ENCODE data around the gene CD40. TPM values are rescaled to one million over a fixed set of nuclear protein-coding genes. Genes with fewer than 3 reads are reported as not detected.
"Not testable (repeated sequence)": the region's sequence is repeated elsewhere in the genome, so short reads cannot be mapped to it uniquely, and the experiment has no call there.

Gene CD40
- total RNA-seq, 2 experiments from 2014 or later: 1.3 to 2.2 TPM

GRCh38 chr20:46085179-46085851 is 32.8 kb upstream of the CD40 start:
- Mint-ChIP-seq H3K27ac (no peak overlapping the region), H3K4me1 (peaks cover 35% of the 10 kb centered on the region), H3K27me3 (no peaks in the 10 kb centered on the region), H3K36me3 (peaks cover 4% of the 10 kb centered on the region), H3K4me3 (no peak overlapping the region), H3K9me3 (ENCODE audit: low read depth) (no peaks in the 10 kb centered on the region)
- no peak for ATAC-seq
- DNase-seq: no peak
- CTCF ChIA-PET: interaction anchor here (0.8 to 1.1 kb wide), 3 partner anchors 19 to 72 kb away, joined by 3 to 5 read pairs (median 5); no protein-coding TSS in a partner anchor

GRCh38 chr20:46087161-46087560 is 31.0 kb upstream of the CD40 start:
- no peak for ATAC-seq
- H3K27ac Mint-ChIP-seq: no peak overlapping the region
- H3K9me3 Mint-ChIP-seq (ENCODE audit: low read depth): no peaks in the 10 kb centered on the region
- H3K4me1 Mint-ChIP-seq: peaks cover 40% of the 10 kb centered on the region
- DNase-seq: no peak
- peak overlapping the region; percentile 26 for H3K4me3 Mint-ChIP-seq
- no peaks in the 10 kb centered on the region for H3K27me3 Mint-ChIP-seq
- H3K36me3 Mint-ChIP-seq: peaks cover 4% of the 10 kb centered on the region
- CTCF ChIA-PET: interaction anchor here (1.1 to 2.5 kb wide), 6 partner anchors 54 to 117 kb away, joined by 3 to 10 read pairs (median 7); partner anchors contain the start of gene MMP9

- no peak for ATAC-seq
- peaks cover 46% of the 10 kb centered on the region for H3K4me1 Mint-ChIP-seq
- peak overlapping the region; percentile 79 for H3K4me3 Mint-ChIP-seq
- peaks cover 4% of the 10 kb centered on the region for H3K36me3 Mint-ChIP-seq
- no peak for DNase-seq
- peak overlapping the region; percentile 84 for H3K27ac Mint-ChIP-seq
- H3K27me3 Mint-ChIP-seq: no peaks in the 10 kb centered on the region
- CTCF ChIA-PET: interaction anchor here (1.0 to 2.5 kb wide), 14 partner anchors 8 to 289 kb away, joined by 3 to 10 read pairs (median 6); partner anchors contain the start of gene MMP9
- no peaks in the 10 kb centered on the region for H3K9me3 Mint-ChIP-seq (ENCODE audit: low read depth)
Measured at GRCh38 chr20:46088409-46089166, 29.5 kb upstream of the CD40 start.

GRCh38 chr20:46089167-46089416 is 29.0 kb upstream of the CD40 start:
- peak; percentile 72 for DNase-seq
- H3K27ac Mint-ChIP-seq: peak overlapping the region; percentile 84
- CTCF ChIA-PET: interaction anchor here (1.0 to 2.5 kb wide), 11 partner anchors 9 to 290 kb away, joined by 3 to 10 read pairs (median 6); partner anchors contain the start of gene MMP9
- ATAC-seq: peak; percentile 33
- H3K4me1 Mint-ChIP-seq: peaks cover 47% of the 10 kb centered on the region
- no peaks in the 10 kb centered on the region for H3K9me3 Mint-ChIP-seq (ENCODE audit: low read depth)
- no peaks in the 10 kb centered on the region for H3K27me3 Mint-ChIP-seq
- H3K36me3 Mint-ChIP-seq: peaks cover 4% of the 10 kb centered on the region
- H3K4me3 Mint-ChIP-seq: peak overlapping the region; percentile 79

GRCh38 chr20:46089417-46090388 is 28.4 kb upstream of the CD40 start, which contains the start of gene NCOA5:
TSS of gene NCOA5 (minus strand) at chr20:46089962. CDS start at chr20:46079424, 10,538 bp downstream.
- Mint-ChIP-seq H3K4me1 (peaks cover 47% of the 10 kb centered on the region), H3K27ac (peak within 1 kb of the TSS; percentile 84), H3K27me3 (no peaks in the 10 kb centered on the region), H3K4me3 (peak within 1 kb of the TSS; percentile 79), H3K36me3 (peaks cover 4% of the 10 kb centered on the region), H3K9me3 (ENCODE audit: low read depth) (no peaks in the 10 kb centered on the region)
- CTCF ChIA-PET: interaction anchor here (1.0 to 2.5 kb wide), 8 partner anchors 29 to 291 kb away, joined by 3 to 10 read pairs (median 6); no protein-coding TSS in a partner anchor
- peak; percentile 93 for ATAC-seq
- peak; percentile 97 for DNase-seq

GRCh38 chr20:46091622-46092535 is 26.2 kb upstream of the CD40 start:
- ATAC-seq; H3K27me3 Mint-ChIP-seq; H3K9me3 Mint-ChIP-seq (ENCODE audit: low read depth); H3K36me3 Mint-ChIP-seq; H3K4me3 Mint-ChIP-seq; H3K27ac Mint-ChIP-seq; DNase-seq: not testable (repeated sequence)
- H3K4me1 Mint-ChIP-seq: peaks cover 32% of the 10 kb centered on the region
- CTCF ChIA-PET: interaction anchor here (1.0 to 1.8 kb wide), 3 partner anchors 33 to 70 kb away, joined by 3 to 4 read pairs (median 3); no protein-coding TSS in a partner anchor

GRCh38 chr20:46093531-46093930 is 24.6 kb upstream of the CD40 start:
- Mint-ChIP-seq H3K36me3 (no peaks in the 10 kb centered on the region), H3K27me3 (peaks cover 15% of the 10 kb centered on the region), H3K4me3 (no peak overlapping the region), H3K27ac (no peak overlapping the region), H3K9me3 (ENCODE audit: low read depth) (no peaks in the 10 kb centered on the region), H3K4me1 (peaks cover 16% of the 10 kb centered on the region)
- CTCF ChIA-PET: interaction anchor here (1.8 kb wide), 1 partner anchor 71 kb away, joined by 4 read pairs; no protein-coding TSS in a partner anchor
- ATAC-seq: no peak
- no peak for DNase-seq

- Mint-ChIP-seq H3K27me3 (peaks cover 62% of the 10 kb centered on the region), H3K4me1 (no peaks in the 10 kb centered on the region), H3K27ac (no peak overlapping the region), H3K9me3 (ENCODE audit: low read depth) (no peaks in the 10 kb centered on the region), H3K36me3 (no peaks in the 10 kb centered on the region), H3K4me3 (no peak overlapping the region)
- no peak for ATAC-seq
- no peak for DNase-seq
- CTCF ChIA-PET: no interaction called here
Measured at GRCh38 chr20:46099491-46100287, 18.4 kb upstream of the CD40 start.

- H3K4me1 Mint-ChIP-seq; H3K27ac Mint-ChIP-seq; CTCF ChIA-PET; DNase-seq; H3K36me3 Mint-ChIP-seq; H3K9me3 Mint-ChIP-seq (ENCODE audit: low read depth); ATAC-seq; H3K4me3 Mint-ChIP-seq: not testable (repeated sequence)
- peaks cover 68% of the 10 kb centered on the region for H3K27me3 Mint-ChIP-seq
Measured at GRCh38 chr20:46100444-46100843, 17.7 kb upstream of the CD40 start.

GRCh38 chr20:46100988-46101387 is 17.1 kb upstream of the CD40 start:
- no peak overlapping the region for H3K27ac Mint-ChIP-seq
- DNase-seq (no peak), ATAC-seq (no peak)
- no peaks in the 10 kb centered on the region for H3K9me3 Mint-ChIP-seq (ENCODE audit: low read depth)
- H3K36me3 Mint-ChIP-seq: no peaks in the 10 kb centered on the region
- CTCF ChIA-PET: interaction anchor here (0.7 kb wide), 1 partner anchor 87 kb away, joined by 5 read pairs; no protein-coding TSS in a partner anchor
- peaks cover 72% of the 10 kb centered on the region for H3K27me3 Mint-ChIP-seq
- H3K4me1 Mint-ChIP-seq: no peaks in the 10 kb centered on the region
- H3K4me3 Mint-ChIP-seq: no peak overlapping the region

- H3K9me3 Mint-ChIP-seq (ENCODE audit: low read depth): no peaks in the 10 kb centered on the region
- ATAC-seq (no peak), DNase-seq (no peak)
- H3K36me3 Mint-ChIP-seq: no peaks in the 10 kb centered on the region
- no peak overlapping the region for H3K4me3 Mint-ChIP-seq
- peaks cover 74% of the 10 kb centered on the region for H3K27me3 Mint-ChIP-seq
- CTCF ChIA-PET: interaction anchor here (0.7 to 1.3 kb wide), 3 partner anchors 79 to 115 kb away, joined by 3 to 5 read pairs (median 3); no protein-coding TSS in a partner anchor
- H3K4me1 Mint-ChIP-seq: no peaks in the 10 kb centered on the region
- H3K27ac Mint-ChIP-seq: no peak overlapping the region
Measured at GRCh38 chr20:46101957-46102356, 16.2 kb upstream of the CD40 start.

All from activated CD8-positive, alpha-beta memory T cell treated with anti-CD3 and anti-CD28 coated beads, Interleukin-2, amount 10 ng/mL, durations not matched to agents 7 days and 5 days (primary cell).